Right kidney (tissue), 1 donor: ENCODE results near the gene CCDC50.

Experiments
- DNase-seq: peaks from one replicate; pipeline ENCODE4 v3.0.0-alpha.2; 2016

The CCDC50 gene

DNA sequence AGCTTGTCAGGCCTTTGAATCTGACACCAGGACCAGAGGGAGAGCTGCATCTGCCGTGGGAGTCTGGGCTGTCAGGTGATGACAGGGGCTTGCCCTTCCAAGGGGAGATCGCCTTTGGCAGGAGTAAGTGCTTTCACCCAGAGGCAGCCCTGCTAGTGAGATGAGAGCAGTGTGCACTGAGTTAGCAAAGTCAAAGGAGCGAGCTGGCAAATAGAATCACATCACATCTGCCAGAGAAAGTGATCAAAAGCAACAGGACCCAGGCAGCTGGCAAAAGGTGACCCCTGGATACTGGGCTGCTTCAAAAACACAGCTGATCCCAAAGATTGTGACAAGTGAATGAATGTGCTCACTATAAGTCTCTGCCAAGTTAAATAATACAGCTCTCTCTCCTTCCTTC is 95.7 kb downstream of the CCDC50 start:
- no peak for DNase-seq

DNA sequence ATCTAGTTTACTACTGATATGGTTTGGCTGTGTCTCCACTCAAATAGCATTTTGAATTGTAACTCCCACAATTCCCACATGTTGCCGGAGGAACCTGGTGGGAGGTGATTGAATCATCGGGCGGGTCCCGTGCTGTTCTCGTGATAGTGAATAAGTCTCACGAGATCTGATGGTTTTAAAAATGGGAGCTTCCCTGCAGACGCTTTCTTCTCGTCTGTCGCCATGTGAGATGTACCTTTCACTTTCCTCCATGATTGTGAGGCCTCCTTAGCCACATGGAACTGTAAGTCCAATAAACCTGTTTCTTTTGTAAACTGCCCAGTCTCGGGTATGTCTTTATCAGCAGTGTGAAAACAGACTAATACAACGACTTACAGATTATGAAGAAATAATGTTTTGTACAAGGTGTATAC is 96.1 kb downstream of the CCDC50 start:
- no peak for DNase-seq

DNA sequence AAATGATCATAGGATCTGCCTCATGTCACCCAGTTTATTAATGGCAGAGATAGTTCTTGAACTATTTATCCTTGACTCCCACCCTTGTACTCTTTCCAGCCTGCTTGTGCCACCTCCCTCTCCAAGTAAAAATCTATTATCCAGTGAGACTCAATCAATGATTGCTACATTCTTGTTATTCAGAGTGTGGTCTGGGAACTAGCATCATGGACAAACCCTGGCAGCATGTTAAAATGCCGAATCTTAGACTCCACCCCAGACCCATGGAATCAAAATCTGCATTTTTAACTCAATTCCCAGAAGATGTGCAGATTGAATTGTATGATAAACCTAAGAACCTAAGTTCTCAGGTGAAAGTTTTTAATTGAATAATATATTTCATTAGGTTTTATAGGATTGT is 97.1 kb downstream of the CCDC50 start:
- no peak for DNase-seq

DNA sequence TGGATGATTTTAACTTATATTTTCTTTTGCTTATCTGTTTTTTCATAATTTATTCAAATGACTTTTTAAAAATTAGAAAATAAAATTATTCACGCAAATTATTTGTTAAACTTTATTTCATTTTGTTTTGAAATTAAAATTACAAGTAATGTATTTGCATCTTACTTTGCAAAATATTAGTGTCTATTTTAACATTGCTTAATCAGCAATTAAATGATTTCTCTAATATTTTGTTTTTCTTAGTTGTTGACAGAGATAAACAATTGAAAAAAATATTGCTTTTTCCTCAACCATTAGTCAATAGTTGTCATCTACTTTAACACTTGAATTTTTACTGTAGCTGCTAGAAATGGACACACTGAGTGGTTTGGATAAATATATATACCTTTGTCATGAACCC is 99.0 kb downstream of the CCDC50 start:
- DNase-seq, result no peak

DNA sequence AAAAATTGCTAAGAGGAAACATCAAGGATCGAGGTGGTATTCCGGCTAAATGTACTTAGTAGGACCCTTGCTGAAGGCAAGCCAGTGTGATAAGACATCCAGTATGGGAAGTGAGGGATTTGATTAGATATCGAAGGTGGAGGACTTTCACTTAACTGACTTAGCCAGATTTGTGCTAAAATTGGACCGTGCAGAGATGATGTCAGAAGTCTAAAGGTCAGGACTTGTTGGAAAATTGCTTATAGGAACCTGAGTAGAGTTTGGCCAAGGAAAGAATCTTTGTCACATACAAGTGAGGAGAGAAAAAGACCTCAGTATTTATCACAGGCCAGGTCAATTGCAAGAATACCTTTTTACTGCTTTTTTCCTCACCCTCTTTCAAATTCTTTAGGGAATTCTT is 100.9 kb downstream of the CCDC50 start:
- DNase-seq, result no peak

DNA sequence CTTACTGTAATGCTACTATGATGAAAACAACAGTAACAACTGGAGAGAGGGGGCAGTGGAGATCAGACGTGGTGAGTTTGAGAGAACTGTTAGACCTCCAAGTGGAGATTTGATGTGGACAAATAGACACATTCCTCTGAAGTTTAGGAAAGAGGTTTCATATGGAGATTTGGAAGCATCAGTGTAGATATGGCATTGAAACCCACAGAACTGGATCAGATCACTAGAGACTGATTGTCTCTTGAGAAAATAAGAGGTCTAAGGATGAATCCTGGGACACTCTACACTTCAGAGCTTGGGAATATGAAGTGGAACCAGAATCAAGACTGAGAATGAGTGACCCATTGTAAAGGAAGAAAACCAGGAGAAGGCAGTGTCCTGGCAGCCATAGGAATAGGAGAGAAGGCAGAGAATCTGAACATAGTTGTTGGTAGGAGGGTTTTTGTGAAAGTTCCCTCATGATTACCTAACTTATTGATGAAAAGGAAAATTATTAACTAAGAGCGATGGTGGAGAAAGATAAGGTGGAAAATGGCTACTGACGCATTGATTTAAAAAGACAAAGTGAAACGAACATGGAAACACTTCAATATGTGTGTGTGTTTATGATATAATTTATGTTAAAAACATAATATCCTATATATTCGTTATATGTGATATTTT is 102.1 kb downstream of the CCDC50 start:
- no peak for DNase-seq

DNA sequence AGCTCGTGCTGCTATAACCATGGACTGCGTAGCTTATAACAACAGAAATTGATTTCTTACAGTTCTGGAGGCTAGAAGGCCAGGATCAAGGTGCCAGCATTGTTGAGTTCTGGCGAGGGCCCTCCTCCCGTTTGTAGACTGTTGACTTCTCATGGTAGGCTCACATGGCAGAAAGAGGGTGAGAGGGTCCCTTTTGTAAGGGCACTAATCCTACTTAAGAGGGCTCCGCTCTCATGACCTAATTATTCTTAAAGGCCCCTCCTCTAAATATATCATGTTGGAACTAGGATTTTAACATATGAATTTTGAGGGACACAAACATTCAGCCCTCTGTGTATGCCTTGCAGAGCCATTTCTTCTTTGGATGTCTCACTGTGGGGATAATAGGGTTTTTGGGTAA is 103.0 kb downstream of the CCDC50 start:
- DNase-seq, result no peak

DNA sequence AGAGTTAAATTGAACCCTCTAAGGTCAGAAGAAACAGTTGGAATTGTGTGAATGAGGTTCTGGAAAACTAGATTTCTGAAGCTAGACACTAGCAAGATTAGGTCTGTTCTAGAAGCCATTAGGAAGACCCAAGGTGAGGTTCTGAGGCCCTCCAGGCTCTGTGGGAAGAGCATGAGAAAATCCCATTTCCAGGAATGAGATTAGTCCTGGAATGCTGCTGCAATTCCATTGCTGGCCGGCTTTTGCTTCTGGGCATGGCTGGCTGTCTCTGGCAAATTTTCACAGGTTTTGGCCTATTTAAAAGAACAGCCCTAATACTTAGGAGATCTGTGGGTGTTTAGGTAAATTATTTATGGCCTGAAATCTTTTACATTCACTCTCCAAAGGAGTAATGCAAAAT is 104.8 kb downstream of the CCDC50 start:
- DNase-seq, result no peak

DNA sequence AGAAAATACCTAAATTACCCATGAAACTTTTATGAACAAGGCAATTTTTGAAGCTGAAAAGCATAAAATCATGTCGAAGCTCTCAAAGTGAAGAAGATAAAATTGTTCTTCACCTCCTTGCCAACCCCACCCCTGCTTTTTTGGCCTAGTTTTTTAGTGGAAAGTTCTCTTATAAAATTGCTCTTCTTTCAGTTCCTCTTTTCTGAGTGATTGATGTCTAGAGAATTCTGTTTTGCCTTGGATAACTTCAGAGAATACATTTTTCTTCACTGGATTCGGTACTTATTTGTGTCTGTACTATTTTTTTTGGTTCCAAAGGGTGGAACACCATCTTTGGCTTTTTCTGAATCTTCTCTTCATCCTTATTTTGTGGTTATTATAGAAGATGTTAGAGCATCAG is 106.8 kb downstream of the CCDC50 start:
- DNase-seq, result no peak

DNA sequence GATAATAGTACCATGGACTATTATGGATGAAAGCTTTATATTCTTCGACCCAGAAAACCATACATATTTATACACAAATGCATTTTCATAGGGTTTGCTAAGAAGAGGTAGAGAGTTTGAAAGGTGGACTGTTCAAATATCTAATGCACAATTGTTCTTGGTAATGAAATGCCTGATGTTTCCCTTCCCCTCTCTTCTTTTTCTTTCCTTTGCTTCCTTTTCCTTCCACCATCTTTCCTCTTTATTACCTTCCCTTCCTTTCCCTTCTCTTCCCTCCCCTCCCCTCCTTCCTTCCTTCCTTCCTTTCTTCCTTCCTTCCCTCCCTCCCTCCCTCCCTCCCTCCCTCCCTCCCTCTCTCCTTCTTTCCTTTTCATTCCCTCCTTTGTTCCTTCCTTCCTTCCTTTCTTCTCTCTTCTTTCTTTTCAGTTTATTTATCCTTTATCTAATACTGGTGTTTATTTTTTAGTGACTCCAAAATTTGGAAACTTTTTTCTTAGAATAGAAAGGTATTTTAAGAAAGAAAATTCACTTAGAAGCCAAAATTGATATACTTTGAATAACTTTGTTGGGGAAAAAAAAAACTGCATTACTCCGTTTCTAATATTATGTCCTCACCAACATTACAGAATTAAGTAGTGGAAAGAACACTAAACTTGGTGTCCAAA is 109.1 kb downstream of the CCDC50 start:
- DNase-seq, result no peak

DNA sequence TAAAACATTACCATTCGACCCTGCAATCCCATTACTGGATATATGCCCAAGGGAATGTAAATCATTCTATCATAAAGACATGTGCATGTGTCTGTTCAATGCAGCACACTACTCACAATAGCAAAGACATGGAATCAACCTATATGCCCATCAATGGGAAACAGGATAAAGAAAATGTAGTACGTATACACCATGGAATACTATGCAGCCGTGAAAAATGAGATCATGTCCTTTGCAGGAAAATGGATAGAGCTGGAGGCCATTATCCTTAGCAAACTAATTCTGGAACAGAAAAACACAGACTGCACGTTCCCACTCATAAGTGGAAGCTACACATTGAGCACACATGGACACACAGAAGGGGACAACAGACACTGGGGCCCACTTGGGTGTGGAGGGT is 111.3 kb downstream of the CCDC50 start:
- DNase-seq, result no peak

DNA sequence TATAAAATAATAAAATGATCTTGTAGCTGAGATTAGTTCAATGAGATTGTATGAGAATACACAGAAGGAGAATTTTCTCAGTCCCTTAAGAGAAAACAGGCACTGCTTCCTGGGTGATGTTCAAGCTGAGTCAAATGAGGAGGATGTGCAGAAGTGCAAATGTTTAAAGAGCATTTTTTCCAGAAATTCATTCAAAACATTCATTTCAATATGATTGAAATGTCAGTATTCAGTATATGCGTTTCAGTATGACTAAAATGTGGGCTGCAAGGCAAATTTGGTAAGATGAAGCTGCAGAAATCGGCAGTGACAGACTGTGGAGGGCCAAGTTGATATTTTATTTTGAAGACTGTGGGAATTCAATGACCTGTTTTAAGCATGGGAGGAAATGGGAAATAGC is 112.5 kb downstream of the CCDC50 start:
- no peak for DNase-seq

DNA sequence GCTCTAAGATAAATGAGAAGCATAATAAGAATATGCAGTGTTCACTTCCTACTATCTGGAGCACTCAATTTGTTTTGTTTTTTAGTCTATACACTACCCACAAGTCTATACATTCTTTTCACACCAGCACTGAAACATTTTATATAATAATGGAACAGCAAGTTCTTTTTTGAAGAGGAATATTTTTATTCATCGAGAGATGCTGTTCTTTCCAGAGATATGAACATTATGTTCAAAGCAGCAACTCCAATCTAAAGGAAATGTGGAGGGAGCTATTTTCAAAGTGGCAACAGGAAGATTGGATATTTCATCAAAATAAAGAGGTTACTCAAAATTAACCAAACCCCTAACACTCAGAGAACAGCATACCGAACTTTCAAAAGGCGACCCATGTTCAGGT is 115.4 kb downstream of the CCDC50 start:
- no peak for DNase-seq
